IMR-90 (cell line): ENCODE results near the gene EML6. TPM values are rescaled to one million over a fixed set of nuclear protein-coding genes. Genes with fewer than 3 reads are reported as not detected.

ENCODE experiments used
- ATAC-seq: fragments of 200-7000 bp; cut with Tn5 transposase; 2 replicates; pipeline ENCODE4 v1.9.1; 2020; ENCODE audit warnings: low read depth, mild to moderate bottlenecking, moderate library complexity
- BruUV-seq: library from RNA; stranded (reverse); fragments of 400-500 nt; replicated peaks from 2 replicates; lab custom pipeline; 2021; lab: Mats Ljungman, UMichigan
- CTCF ChIA-PET: fragments of 300-600 bp; formaldehyde crosslinking; extraction: SDS; loops from one replicate; lab custom pipeline; 2021; ENCODE audit warnings: antibody characterized with exemption; lab: Yijun Ruan, JAX
- POLR2A ChIA-PET: fragments of 300-600 bp; sonication (Branson Sonifier 250); formaldehyde crosslinking; loops from one replicate; lab custom pipeline; 2022; ENCODE audit warnings: antibody characterized with exemption; ENCODE audit not compliant: unreplicated experiment; lab: Charles Lee
- DNase-seq: peaks from one replicate; pipeline ENCODE4 v3.0.0; 2013
- H2AFZ ChIP-seq: replicated peaks from 2 replicates; pipeline ENCODE3; 2013; ENCODE audit warnings: low read length, mild to moderate bottlenecking; ENCODE audit not compliant: poor library complexity
- H2AK5ac ChIP-seq: 2 replicates; pipeline ENCODE4 v1.6.1; 2013; ENCODE audit warnings: low read depth, low read length, inconsistent platforms
- H2AK9ac ChIP-seq: replicated peaks from 2 replicates; pipeline ENCODE3; 2013; ENCODE audit warnings: mild to moderate bottlenecking, low read depth, low read length, moderate library complexity; ENCODE audit not compliant: poor library complexity
- H2BK120ac ChIP-seq: 2 replicates; pipeline ENCODE4 v1.6.1; 2013; ENCODE audit warnings: low read depth, low read length, inconsistent platforms
- H2BK15ac ChIP-seq: 3 replicates; pipeline ENCODE4 v1.6.1; 2013; ENCODE audit warnings: low read depth, low read length, inconsistent platforms
- H2BK20ac ChIP-seq: 2 replicates; pipeline ENCODE4 v1.6.1; 2013; ENCODE audit warnings: low read depth, mild to moderate bottlenecking, inconsistent platforms, low read length, moderate library complexity
- H2BK5ac ChIP-seq: 2 replicates; pipeline ENCODE4 v1.6.1; 2013; ENCODE audit warnings: mild to moderate bottlenecking, low read depth, low read length, inconsistent platforms; ENCODE audit not compliant: poor library complexity, severe bottlenecking
- H3K14ac ChIP-seq: replicated peaks from 2 replicates; pipeline ENCODE4 v1.6.1; 2013; ENCODE audit warnings: low read depth, low read length, inconsistent platforms
- H3K18ac ChIP-seq: 2 replicates; pipeline ENCODE4 v1.6.1; 2013; ENCODE audit warnings: low read depth, low read length, control low read depth
- H3K23ac ChIP-seq: 2 replicates; pipeline ENCODE4 v1.6.1; 2013; ENCODE audit warnings: low read depth, low read length, inconsistent platforms
- H3K27ac ChIP-seq: 2 replicates; pipeline ENCODE4 v1.5.1; 2013; ENCODE audit warnings: mild to moderate bottlenecking, control low read depth, low read length; ENCODE audit not compliant: insufficient read depth
- H3K27me3 ChIP-seq: 2 replicates; pipeline ENCODE4 v1.6.1; 2013; ENCODE audit warnings: low read length; ENCODE audit not compliant: control insufficient read depth, insufficient read depth
- H3K36me3 ChIP-seq: 2 replicates; pipeline ENCODE4 v1.6.1; 2013; ENCODE audit warnings: low read length, mixed read lengths; ENCODE audit not compliant: control insufficient read depth, insufficient read depth
- H3K4ac ChIP-seq: 2 replicates; pipeline ENCODE4 v1.6.1; 2013; ENCODE audit warnings: low read depth, low read length, inconsistent platforms
- H3K4me1 ChIP-seq: 2 replicates; pipeline ENCODE4 v1.6.1; 2013; ENCODE audit warnings: low read length, mixed read lengths; ENCODE audit not compliant: control insufficient read depth, insufficient read depth
- H3K4me2 ChIP-seq: 2 replicates; pipeline ENCODE4 v1.6.1; 2013; ENCODE audit warnings: low read depth, mild to moderate bottlenecking, control low read depth, low read length, moderate library complexity
- H3K4me3 ChIP-seq: 2 replicates; pipeline ENCODE4 v1.5.1; 2013; ENCODE audit warnings: low read depth, mild to moderate bottlenecking, control low read depth, low read length, moderate library complexity; ENCODE audit not compliant: insufficient read depth
- H3K56ac ChIP-seq: 2 replicates; pipeline ENCODE4 v1.6.1; 2013; ENCODE audit warnings: low read length, inconsistent platforms; ENCODE audit not compliant: insufficient read depth; ENCODE audit errors: extremely low read depth
- H3K79me1 ChIP-seq, 2 experiments: 2 replicates each; pipeline ENCODE4 v1.6.1; 2013; ENCODE audit warnings: low read length in 2 of 2, inconsistent platforms in 1 of 2, low read depth in 1 of 2
- H3K9ac ChIP-seq: 2 replicates; pipeline ENCODE4 v1.6.1; 2013; ENCODE audit warnings: low read depth, low read length, control low read depth
- H3K9me1 ChIP-seq: 2 replicates; pipeline ENCODE4 v1.6.1; 2013; ENCODE audit warnings: low read length, inconsistent platforms; ENCODE audit not compliant: insufficient read depth
- H3K9me3 ChIP-seq: 2 replicates; pipeline ENCODE4 v1.6.1; 2013; ENCODE audit warnings: low read length; ENCODE audit not compliant: control insufficient read depth, insufficient read depth
- H4K20me1 ChIP-seq: 2 replicates; pipeline ENCODE4 v1.6.1; 2013; ENCODE audit warnings: low read length, inconsistent platforms; ENCODE audit not compliant: insufficient read depth
- H4K5ac ChIP-seq: 2 replicates; pipeline ENCODE4 v1.6.1; 2013; ENCODE audit warnings: mild to moderate bottlenecking, low read depth, low read length, control low read depth
- H4K8ac ChIP-seq, 2 experiments: 2 replicates each; pipeline ENCODE4 v1.6.1; 2013; ENCODE audit warnings: low read depth in 2 of 2, low read length in 2 of 2, control low read depth in 1 of 2, inconsistent platforms in 1 of 2
- H4K91ac ChIP-seq: 2 replicates; pipeline ENCODE4 v1.6.1; 2013; ENCODE audit warnings: low read depth, low read length, inconsistent platforms; ENCODE audit not compliant: insufficient read depth
- CEBPB ChIP-seq: IDR thresholded peaks from 2 replicates; pipeline ENCODE4 v1.6.1; 2012; ENCODE audit warnings: low read depth, low read length, improper control_type of control experiment
- MAFK ChIP-seq: IDR thresholded peaks from 2 replicates; pipeline ENCODE4 v1.6.1; 2012; ENCODE audit warnings: low read depth, low read length, improper control_type of control experiment
- MAZ ChIP-seq: IDR thresholded peaks from 2 replicates; pipeline ENCODE4 v1.6.1; 2012; ENCODE audit warnings: low read depth, mild to moderate bottlenecking, low read length, improper control_type of control experiment, moderate library complexity, borderline replicate concordance
- WGBS, 2 experiments: methylation state at CpG; one replicate each; pipeline versions ENCODE4 v1.1.5 to v1.1.7; 2013; ENCODE audit warnings: missing lambda C conversion rate in 2 of 2; ENCODE audit not compliant: insufficient read length in 1 of 2; ENCODE audit errors: extremely low coverage in 2 of 2; 5-methylcytosine and 5-hydroxymethylcytosine counted together
- dilution Hi-C: fragments of 300-500 bp; cut with HindIII; formaldehyde crosslinking; loops from one replicate; pipeline ENCODE4 v1.14.3; 2018; ENCODE audit warnings: low sequenced_read_pairs; ENCODE audit not compliant: unreplicated experiment
- in situ Hi-C: fragments of 300-500 bp; cut with MboI; formaldehyde crosslinking; loops from 3 replicates; pipeline ENCODE4 v1.14.3; 2019; ENCODE audit warnings: low sequenced_read_pairs, inconsistent platforms, mixed read lengths
- intact Hi-C: fragments of 100-400 bp; cut with micrococcal nuclease; formaldehyde crosslinking; loops from 2 replicates; pipeline ENCODE4 v1.10.0; 2022
- polyA plus RNA-seq, 3 experiments: library from polyadenylated mRNA; depleted of rRNA; stranded (reverse); fragments of >200 nt; gene quantifications; 2 replicates each; pipeline ENCODE4 v1.2.3, GENCODE V29; 2012; ENCODE audit warnings: low replicate concordance in 1 of 3
- total RNA-seq: library from RNA; depleted of rRNA; stranded (reverse); fragments of >200 nt; gene quantifications from 2 replicates; pipeline ENCODE4 v1.2.3, GENCODE V29; 2012

The EML6 gene
- total and polyA plus RNA-seq, 2 of the 4 experiments (the other 2 are of a cell fraction): 0.18 to 0.19 TPM

DNA sequence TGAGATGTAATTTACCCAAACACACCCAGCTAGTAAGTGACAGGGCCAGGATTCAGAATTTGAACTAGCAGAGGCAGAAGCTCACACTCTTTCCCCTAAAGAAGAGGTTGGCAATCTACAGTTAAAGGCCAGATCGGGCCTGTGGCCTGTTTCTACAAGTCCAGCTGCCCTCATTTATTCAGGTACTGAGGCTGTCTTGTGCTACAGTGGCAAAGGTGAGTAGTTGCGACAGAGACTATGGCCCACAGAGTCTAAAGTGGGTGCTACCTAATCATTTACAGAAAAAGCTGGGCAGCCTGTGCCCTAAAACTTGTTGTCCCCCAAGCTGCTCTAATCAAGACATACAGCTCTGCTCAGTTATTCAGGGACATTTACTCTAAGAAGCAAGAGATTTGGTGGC is 240.0 kb downstream of the EML6 start:
- H3K4me3 ChIP-seq: no peak overlapping the region
- 60% methylated on average over 1 of the region's 2 CpGs; no CpG with 5 or more reads in 1 of the 2 experiments for WGBS, 2 experiments
- no peak overlapping the region for H4K91ac ChIP-seq
- H3K79me1 ChIP-seq: peaks cover 10 to 39% of the 10 kb centered on the region in 2 experiments
- no peaks in the 10 kb centered on the region for H3K9me3 ChIP-seq
- H3K9me1 ChIP-seq: peaks cover 21% of the 10 kb centered on the region
- CTCF ChIA-PET: interaction anchor here (0.8 kb wide), 1 partner anchor 64 kb away, joined by 4 read pairs; no protein-coding TSS in a partner anchor
- H4K20me1 ChIP-seq: peaks cover 26% of the 10 kb centered on the region
- POLR2A ChIA-PET: no interaction called here
- H3K36me3 ChIP-seq: peaks cover 9% of the 10 kb centered on the region
- H2BK5ac ChIP-seq: no peak overlapping the region
- H3K27me3 ChIP-seq: no peaks in the 10 kb centered on the region
- in situ Hi-C loops (no loop called here), intact Hi-C loops (no loop called here), dilution Hi-C loops (no loop called here)
- no peak overlapping the region for H2BK20ac ChIP-seq
- no peak overlapping the region for H2AK9ac ChIP-seq
- 0 out of 2 replicates have a peak, but pooled peaks cover 2% of the 10 kb centered on the region for H3K4me1 ChIP-seq
- no peak for TF ChIP-seq MAFK
- peak; percentile 16; the same call in 1 of the 2 replicates for TF ChIP-seq CEBPB
- TF ChIP-seq MAZ: no peak
- ATAC-seq (no peak), DNase-seq (no peak)
- no peak overlapping the region for H3K9ac ChIP-seq
- no peak overlapping the region for H4K8ac ChIP-seq
- no peak overlapping the region for H3K4ac ChIP-seq
- H2BK120ac ChIP-seq: no peak overlapping the region
- no peak overlapping the region for H3K4me2 ChIP-seq
- H2BK15ac ChIP-seq: no peak overlapping the region
- no peak overlapping the region for H3K18ac ChIP-seq
- no peak overlapping the region for H3K56ac ChIP-seq
- no peak overlapping the region for H3K23ac ChIP-seq
- no peak overlapping the region for H2AK5ac ChIP-seq
- no peak overlapping the region for H2AFZ ChIP-seq
- H4K5ac ChIP-seq: no peak overlapping the region
- BruUV-seq: no TSS peak
- H3K14ac ChIP-seq: no peak overlapping the region
- H3K27ac ChIP-seq: no peak overlapping the region
